Measurements from ENCODE around the gene TTLL9.

Gene TTLL9

DNA sequence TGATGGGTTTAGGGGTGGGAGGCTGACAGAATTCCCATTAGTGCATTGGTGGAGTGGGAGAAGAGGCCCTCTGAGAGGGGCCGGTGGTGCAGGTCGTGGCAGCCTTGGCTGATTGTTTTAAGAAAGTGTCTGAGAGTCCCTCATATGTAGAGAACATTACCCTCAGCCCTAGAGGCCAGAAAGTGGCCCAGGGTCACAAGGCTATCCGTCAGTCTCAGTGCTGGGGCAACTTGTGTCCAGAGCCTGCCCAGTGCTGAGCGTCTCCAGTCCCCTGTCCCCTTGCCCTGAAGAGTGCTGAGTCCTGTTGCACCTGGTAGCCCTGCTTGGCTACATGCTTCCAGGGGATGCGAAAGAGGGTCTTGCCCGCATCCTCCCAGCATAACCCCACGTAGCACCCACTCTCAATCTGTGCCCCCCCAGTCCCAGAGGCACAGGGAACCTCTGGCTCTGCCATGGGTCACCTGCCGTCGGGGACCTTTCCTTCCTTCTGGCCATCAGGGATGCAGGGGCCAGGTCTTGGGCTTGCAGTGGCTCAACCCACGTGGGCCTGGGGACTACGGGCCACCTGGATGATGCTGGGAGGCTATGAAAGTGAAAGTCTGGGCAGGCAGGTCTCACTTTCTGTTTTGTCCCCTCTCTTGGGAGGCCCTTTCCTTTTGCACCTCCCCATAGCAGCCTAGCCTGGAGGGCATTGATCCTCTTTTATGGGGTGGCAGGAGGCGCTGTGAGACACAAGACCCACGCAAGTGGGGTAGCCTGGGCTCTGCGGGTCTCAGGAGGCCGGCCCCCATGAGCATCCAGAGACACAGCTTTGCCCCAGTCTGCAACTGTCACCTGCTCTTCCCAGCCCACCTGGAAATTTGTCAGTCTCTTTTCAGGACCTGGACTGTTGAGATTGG, 12.3 kb upstream of the TTLL9 start:
- no peak for DNase-seq

DNA sequence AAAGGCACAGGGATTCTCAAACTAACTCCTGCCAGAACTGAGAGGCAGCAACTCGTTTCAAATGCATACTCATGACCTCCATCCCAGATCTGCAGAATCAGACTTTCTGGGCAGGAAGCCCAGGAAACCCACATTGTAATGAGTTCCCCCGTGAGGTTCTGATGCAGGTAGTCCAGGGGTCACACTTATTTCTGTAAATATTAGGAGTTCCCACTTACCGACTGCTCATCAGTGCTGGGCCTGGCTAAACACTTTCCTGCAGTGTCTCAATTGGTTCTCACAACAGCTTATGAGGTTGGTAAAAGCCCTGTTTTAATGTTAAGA, 11.7 kb upstream of the TTLL9 start:
- no peak for DNase-seq

DNA sequence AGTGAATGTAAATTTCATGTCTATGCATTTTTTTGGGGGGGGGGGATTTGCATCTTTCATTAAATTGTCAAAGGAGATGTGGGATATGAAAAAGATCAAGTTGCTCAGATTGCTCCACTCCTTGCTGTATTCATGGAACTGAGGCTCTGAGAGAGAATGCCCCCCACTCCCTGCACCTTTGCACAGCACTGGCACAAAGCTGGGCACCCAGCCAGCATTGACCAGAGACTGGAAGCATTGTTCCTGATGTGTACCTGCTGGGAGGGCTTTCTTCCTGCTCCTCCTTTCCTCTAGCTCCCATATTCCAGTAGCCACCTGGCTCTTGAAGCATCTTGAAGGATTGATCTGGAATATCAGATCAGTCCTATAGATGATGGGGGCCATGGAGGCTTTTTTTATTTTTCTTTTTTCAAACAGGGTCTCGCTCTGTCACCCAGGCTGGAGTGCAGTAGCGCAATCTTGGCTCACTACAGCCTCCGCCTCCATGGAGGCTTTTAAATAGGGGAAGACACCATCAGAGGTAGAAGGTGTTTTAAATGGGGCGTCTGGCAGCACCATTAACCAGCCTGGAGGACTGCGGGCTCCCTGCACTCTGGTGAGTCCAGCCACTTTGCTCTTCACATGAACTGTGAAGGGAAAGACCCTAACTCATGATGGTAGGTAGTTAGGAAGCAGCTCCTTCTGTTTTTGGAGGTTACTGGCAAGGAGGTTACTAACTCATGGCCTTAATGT, 11.0 kb upstream of the TTLL9 start:
- no peak for DNase-seq

DNA sequence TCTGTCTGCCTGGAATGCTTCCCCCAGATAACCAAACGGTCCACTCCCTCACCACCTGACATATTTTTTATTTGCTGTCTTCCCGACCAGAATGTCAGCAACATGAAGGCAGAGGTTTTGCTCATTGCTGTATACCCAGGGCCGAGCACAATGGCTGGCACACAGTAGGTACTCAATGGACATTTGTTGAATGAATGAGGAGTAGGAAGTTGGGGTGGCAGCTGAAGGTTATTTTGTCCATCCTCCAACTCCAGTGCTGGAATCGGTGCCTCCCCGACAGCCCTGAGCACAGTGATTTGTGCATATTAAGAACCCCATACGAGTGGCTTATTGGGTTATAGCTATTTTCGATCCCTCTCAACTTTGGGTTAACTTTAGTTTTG, 10.4 kb upstream of the TTLL9 start:
- DNase-seq, result no peak

DNA sequence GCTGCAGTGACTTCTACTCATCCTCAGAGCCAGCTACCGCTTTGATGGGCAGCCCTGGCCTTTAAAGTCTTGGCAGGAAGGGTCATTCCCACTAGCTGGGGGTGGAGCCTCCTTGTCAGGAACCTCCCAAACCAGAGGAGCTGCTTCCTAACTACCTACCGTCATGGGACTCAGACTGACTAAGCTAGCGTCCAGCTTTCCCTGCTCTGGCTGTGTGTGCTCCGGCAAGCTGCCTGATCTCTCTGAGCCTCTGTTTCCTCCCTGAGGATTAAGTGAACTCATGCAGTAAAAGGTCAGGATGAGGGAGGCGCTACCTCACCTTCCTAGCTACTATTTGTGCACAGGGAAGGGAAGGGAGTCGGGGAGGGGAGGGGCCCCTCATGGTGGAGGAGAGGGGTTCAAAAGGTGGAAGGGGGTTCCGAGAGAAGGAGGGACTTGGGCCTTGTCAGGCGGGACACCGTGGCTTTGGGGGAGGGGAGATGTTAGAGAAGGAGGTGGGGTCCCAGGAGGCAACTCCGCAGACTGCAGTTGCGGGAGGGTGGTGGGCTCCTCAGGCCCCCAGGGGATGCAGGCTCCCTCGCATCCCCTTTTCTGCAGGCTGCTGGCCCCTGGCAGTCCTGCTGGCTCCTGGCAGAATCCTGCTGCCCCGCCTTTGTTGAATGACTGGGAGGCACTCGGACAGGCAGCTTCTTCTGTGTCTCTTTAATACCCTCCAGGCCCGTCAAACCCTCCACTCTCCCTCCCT, 9.9 kb upstream of the TTLL9 start:
- DNase-seq, result no peak

DNA sequence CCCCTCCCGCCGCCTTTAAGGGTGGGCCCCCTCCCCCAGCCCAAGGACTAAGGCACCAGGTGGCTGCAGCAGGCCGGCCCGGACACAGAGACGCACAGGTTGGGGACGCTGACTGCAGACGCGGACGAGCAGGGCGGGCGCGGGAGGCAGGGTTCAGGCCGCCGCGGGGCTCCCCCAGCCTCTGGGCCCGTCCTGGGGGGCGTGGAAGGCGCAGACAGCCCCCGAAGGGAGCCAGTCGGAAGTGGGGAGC, 9.4 kb upstream of the TTLL9 start:
- DNase-seq, result peak in 1 of 51 donors; percentile 50

DNA sequence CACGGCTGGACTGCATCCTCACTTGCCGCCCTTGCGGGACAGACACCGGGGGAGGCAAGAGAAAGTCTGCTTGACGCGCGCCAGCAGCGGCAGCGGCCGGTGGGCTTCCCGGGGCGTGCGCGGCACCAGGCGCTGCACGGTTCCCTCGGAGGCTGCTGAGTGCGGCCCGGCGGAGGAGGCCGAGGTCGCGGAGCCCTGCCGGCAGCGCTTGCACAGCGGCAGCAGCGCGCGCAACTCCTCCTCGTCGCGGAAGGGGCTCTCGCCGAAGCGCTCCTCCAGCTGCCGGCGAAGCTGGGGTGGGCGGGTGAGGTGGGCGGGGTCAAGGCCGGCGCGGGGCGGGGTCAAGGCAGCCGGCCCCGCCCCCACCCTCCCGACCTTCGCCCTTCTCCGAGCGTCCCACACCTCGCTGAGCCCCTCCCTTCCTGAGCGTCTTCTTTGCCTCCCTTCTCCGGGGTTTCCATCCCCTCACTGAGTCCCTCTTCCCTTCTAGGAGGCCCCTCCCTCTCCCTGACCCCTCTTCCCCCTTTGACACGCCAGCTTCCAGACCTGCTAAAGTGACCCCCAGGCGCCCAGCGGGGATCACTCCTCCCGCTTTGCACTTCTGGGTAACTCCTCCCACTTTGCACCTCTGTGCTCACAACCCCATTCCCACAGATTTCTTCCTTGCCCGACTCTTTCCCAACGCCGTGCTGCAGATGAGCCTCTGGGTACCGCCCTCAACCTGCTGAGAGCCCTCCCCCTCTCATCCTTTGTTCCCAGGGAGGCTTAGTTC, 8.9 kb upstream of the TTLL9 start:
- peak in 18 of 51 donors; percentile 14 to 69 (median 33) for DNase-seq

DNA sequence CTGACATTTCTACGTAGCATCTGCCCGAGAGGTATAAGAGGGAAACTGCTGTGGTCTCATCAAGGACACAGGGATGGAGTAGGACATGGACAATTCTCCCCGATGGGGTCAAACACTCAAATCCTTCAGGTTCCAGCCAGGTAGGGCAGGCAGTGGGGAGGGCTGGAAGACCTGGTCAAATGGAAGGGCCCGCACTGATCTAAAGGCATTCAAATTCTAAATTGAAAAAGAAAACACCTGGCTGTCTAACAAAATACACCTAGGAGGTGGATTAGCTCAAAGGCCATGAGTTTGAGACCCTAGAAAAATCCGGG, 8.3 kb upstream of the TTLL9 start:
- DNase-seq, result no peak

DNA sequence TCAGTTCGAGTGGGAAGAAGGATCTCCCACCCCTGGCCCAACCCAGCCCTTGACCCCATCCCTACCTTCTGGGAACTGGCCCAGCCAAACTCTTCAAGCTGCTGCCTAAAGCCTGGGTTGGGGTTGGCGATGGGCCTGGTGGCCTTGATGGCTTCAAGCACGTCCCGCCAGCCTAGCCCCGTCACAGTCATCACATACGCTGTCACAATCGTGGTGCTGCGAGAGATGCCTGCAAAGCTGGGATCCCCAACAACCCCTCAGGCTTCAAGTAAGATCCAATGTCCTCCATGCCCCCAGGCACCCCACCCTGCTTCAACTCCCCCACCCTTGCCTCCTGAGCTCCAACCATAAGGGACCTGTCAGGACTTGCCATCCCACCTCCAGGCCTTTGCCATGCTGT, 7.9 kb upstream of the TTLL9 start:
- no peak for DNase-seq

DNA sequence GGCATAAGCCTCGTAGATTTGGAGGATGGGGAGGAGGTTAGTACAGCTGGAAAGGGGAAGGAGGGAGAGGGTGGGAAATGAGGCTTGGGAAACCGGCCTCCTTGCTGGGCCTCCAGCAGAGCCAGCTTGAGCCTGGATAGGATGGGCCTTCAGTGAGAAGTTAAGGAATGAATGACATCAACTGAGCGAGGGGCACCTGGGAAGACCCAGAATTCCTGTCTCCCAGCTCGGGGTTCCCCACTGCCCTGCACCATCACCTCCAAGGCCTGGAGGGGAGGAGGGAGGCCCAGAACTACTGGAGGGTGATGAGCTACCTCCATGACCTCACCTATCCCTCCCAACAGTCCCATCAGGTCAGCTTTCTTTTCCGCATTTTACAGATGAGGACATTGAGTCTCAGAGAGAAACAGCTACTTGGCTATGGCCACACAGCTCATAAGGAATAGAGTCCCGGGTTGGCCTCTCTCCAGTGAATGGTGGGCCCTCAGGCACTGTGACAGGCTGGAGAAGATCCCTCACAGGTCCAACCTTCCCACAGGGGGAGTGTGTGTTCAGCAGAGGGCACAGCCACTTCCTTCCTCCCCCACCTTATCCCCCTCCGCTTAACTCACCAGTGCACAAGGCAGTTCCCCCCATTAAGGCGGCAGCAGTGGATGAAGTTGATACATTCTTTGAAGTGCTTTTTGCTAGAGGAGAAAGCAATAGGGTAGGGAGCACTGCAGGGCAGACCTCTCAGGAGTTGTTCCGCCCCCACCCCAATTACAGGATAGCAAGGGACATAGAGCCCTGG, 6.9 kb upstream of the TTLL9 start:
- no peak for DNase-seq

DNA sequence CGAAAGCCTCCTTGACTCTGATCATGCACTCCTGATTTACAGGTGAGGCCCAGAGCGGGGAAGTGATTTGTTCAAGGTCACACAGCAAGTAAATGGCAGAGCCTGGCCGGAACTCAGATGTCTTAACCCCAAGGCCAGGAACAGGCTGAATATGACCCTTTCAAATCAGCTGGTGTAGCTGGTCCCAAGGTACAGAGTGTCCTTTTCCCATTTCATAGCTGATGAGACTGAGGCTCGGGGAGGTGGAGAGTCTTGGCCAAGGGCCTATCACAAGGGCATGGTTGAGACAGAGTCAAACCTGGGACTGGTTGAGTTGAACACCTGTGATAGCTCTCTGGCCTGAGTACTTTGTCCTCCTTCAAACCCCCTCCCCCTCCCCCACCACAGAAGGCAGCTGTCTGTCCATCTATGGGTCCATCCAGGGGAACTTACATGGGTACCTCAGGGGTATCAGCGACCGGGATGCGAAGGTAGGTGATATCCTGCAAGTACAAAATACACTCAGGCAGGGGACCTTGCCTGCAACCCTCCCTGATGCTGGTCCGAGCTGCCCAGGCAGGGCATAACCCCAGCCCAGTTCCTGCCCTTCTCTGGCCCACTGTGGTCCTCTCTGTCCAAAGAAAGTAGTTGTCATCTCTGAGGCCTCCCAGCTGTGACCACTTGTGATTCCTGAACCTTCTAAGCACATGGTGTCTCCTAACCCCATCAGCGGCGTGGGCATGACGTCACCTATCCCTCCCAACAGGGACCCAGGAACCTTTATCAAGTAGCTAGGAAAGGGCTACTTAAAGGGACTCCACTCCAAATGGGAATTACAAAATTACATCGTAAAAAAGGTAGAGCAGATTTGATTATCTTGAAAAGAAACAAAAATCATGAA, 5.7 kb upstream of the TTLL9 start:
- no peak for DNase-seq

DNA sequence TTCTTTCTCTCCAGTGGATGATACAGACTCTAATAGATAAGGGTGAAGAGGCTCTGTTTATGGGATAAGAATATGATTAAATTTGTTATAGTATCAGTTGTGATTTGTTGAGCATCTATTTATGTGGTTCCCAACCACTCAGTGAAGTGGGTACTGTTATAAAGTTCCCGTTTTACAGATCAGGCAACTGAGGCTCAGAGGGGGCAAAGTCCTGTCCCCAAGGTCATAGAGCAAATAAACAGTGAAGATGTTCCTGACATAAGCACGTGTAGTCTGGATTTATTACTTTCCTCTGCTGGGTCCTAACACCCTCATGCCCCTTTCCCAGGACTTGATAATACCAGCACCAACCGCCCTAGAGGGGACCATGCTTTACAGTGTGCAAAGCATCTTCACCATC, 4.2 kb upstream of the TTLL9 start:
- no peak for DNase-seq

DNA sequence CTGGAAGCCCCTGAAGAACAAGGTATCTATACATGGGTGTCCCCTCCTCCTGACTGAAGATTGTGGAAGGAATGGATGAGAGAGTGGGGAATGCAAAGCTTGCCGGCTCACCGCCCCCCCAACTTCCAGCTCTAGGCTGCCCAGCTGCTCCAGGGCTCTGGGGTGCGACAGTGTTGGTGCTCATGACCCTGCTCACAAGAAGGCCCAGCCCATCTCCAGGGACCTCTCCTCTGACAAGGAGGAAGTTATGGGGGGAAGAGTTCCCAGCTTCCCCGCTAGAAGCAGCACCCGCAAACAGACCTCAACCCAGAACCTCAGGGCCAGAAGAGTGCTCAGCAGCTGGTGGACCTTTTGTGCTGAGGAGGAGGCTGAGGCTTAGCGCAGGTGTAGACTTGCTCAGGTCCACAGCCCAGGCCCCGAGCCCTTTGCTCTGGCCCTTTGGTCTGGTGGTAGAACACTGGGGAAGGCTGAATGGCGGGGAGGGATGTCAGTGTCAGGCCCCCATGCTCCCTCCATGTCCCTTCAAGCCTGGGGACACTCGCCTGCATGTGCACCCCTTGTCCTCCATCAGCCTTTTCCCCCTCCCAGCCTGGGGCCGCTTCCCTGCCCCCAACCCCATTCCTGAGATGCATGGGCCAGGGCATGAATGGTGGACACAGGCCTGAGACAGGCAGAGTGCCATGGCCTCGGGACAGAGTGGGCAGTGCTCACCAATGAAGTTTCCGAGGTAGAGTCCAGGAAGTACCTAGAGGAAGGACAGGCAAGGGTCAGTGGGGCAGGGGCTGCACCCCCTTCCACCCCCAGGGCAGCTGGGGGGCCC, 1.4 kb upstream of the TTLL9 start:
- no peak for DNase-seq

DNA sequence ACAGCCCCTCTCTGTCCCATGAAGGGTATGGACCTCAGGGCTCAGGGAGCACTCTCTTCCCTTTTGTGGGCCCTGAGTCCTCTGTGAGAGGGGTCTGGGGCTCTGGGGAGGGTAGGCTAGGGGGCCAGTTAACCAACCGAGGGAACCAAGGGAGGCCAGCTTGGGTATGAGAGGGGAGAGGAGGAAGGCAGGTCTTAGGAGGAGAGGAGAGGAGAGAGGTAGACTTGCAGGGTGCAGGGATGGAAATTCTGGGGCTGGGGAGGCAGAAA, 827 bp upstream of the TTLL9 start:
- DNase-seq, result no peak

DNA sequence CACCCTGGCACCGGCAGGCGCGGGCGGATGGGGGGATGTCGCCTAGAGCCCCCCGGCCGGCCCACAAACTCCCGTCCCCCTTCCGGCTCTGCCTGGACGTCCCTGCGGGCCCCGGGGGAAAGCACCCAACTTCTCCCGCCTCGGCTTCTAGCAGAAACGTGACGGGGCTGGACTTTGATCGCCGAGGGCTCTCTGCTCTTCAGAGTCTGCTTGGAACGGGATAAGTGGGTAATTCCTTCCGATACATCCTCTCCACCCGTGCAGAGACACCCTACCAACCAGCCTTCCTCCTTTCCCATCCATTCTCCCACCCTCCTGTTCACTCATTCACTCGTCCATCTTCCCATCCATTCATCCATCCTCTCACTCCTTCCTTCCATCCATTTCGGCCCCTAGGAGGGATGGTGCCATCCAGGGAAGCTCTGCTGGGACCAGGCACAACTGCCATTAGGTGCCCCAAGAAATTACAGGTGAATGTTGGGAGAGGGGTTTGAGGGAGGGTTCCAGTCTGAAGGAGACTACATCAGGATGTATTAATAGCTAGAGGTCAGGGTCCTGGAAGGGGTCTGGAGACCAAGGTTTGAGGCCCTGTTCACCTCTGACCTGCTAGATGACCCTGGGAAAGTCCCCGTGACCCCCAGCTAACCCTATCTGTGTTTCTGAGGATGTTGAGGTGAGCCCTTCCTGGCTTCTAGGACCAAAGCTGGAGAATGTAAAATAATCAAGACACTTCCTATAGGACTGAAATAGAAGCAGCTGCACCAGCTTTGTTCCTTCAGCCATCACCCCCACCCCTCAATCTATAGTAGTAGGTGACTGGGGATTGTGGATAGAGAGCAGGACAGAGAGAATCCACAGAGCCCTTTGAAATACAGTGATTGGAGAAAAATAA, 538 bp downstream of the TTLL9 start:
- peak in 4 of 51 donors; percentile 46 to 77 (median 62) for DNase-seq

DNA sequence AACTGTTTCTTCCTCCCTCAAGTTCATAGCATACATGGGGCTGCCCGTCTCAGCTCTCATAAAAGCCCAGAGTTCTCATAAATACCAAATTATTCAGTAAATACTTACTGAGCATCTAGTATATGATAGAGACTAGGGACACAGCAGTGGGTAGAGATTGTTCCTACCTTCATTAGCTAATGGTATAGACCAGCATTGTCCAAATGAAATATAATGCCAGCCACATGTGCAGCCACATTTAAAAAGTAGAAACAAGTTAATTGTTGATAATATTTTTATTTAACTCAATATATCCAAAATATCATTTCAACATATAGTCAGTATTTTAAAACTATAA, 1.2 kb downstream of the TTLL9 start:
- no peak for DNase-seq

DNA sequence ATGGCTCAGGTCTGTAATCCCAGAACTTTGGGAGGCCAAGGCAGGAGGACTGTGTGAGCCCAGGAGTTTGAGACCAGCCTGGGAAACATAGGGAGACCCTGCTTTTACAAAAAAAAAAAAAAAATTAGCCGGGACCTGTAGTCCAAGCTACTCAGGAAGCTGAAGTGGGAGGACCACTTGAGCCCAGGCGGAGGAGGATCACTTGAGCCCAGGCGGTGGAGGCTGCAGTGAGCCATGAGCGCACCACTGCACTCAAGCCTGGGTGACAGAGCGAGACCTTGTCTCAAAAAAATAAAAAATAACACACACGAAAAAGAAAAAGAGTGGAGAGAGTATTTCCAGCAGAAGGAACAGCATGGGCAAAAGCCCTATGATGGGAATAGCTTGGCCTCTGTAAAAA, 2.0 kb downstream of the TTLL9 start:
- no peak for DNase-seq

DNA sequence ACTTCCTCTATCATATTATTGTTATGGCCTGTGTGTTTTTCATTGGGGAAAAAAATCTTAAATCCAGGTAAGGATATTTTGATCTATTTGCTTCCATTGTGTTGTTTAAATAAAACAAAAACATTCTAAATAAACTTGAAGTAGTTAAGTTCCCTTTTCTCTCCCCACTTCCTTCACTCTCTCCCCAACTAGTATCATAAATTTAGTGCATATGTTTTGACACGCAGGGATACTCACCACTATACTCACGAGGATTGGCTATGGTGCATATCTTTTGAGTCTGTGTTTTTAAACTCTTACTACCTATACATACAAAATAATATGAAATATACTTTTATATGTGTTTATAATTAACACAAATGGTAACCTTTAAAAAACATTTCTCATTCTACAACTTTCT, 5.2 kb downstream of the TTLL9 start:
- DNase-seq, result no peak

DNA sequence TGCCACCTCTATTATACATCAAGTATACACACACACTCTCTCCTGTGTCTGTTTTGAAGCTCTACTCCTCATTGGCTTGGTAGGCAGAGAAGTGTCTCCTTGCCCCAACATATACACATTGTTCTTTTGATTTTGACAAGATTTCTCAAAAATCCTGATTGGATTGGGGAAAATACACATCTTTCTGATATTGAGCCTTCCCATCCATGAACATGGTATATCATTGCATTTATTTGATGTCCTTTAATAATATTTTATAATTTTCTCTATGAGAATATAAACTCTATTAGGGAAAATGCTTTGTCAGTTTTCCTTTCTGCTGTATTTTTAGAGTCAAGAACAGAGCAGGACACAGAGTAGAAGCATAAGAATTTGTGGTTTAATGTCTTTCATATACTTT, 7.2 kb downstream of the TTLL9 start:
- DNase-seq, result no peak

Measured in hypothalamus (tissue), 51 donors.